ENCODE data around the gene KIF26B. TPM values are rescaled to one million over a fixed set of nuclear protein-coding genes. Genes with fewer than 3 reads are reported as not detected.

KIF26B gene
- total RNA-seq, 2 experiments from 2014 or later = not detected

DNA sequence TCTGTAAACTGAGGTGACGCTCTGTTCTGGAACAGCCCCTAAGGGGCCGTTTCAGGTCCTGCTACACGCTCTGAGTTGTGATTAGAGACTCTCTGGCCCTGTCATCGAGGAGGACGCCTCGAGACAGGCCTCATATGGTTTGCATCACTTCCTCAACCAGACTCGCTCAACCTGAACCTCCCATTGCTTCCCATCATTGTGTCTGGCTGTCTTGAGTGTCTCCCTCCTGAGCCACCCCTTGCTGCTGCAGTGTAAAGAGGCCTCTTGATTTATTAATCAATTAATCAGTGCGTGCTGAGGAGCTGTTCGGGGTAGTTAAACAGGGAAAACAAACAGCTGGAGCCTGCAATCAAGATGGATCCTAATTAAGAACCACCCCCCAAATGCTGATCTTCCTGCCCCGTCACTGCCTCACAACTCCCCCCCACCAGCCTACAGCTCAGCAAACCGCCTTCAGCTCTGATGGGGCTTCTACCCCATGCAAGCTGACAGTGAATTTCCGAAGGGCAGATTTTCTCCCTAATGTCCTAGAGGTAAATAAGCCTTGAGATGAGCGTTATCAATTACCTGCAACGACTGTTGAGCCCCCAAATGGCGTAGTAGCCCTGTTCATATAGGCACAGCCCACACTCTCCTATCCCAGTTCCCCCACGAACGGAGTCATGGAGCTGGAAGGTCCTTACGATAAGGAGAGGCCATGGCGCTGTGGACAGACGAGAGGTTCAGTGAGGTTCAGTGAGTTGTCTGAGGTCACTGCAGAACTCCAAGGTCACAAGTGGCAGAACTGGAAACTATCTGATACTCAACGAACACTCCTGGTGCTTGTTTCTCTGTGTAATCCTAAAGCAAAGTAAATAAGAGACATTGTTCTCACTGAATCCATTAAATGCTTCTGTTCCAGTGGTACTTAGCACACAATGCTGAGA lies 210.6 kb downstream of the KIF26B start:
- Mint-ChIP-seq H3K4me3 (no peak overlapping the region), H3K27ac (no peak overlapping the region), H3K36me3 (ENCODE audit: low read depth) (no peaks in the 10 kb centered on the region), H3K4me1 (no peaks in the 10 kb centered on the region), H3K9me3 (peaks cover 3% of the 10 kb centered on the region), H3K27me3 (no peaks in the 10 kb centered on the region)
- CTCF ChIA-PET = no interaction called here
- POLR2A ChIA-PET = no interaction called here
- DNase-seq = no peak

DNA sequence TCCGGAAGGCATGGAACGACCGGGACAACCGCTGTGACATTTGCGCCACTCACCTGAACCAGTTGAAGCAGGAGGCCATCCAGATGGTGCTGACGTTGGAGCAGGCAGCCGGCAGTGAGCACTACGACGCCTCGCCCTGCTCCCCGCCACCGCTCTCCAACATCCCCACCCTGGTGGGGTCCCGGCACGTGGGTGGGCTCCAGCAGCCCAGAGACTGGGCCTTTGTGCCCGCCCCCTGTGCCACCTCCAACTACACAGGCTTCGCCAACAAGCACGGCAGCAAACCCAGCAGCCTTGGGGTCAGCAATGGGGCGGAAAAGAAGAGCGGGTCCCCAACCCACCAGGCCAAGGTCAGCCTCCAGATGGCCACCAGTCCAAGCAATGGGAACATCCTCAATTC lies 212.1 kb downstream of the KIF26B start:
- H3K36me3 Mint-ChIP-seq (ENCODE audit: low read depth) = no peaks in the 10 kb centered on the region
- DNase-seq = no peak
- H3K27me3 Mint-ChIP-seq = no peaks in the 10 kb centered on the region
- no peak overlapping the region for H3K4me3 Mint-ChIP-seq
- no peak overlapping the region for H3K27ac Mint-ChIP-seq
- H3K4me1 Mint-ChIP-seq = no peaks in the 10 kb centered on the region
- ChIA-PET POLR2A (no interaction called here), CTCF (no interaction called here)
- H3K9me3 Mint-ChIP-seq = peaks cover under 1% of the 10 kb centered on the region

DNA sequence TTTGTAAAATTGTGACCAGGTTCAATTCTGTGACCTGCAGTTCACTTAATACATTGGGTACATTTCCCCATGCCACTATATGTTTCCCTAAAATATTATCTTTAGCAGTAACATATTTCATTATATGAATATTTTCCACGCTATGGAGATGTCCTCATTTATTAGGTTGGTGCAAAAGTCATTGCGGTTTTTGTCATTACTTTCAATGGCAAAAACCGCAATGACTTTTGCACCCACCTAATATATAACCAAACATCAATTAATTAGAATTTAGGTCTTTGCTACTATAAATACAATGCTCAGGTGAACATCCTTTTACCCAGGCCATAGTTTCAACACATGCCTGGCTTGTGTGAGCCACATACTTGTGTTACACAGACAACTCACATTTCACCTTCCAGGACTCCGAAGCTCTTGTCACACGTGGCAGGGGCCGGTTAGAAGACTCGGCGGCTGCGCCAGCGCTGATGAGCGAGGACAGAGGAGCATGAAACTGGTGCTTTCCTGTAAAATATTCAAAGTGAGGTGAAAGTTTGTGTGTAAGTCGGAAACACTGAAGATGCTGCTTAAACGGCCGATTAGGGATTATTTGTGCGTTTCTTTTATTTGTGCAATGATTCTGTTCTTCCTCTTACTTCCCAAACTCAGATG lies 215.5 kb downstream of the KIF26B start:
- H3K4me3 Mint-ChIP-seq = no peak overlapping the region
- no peaks in the 10 kb centered on the region for H3K27me3 Mint-ChIP-seq
- no peak overlapping the region for H3K27ac Mint-ChIP-seq
- CTCF ChIA-PET = no interaction called here
- no peaks in the 10 kb centered on the region for H3K4me1 Mint-ChIP-seq
- POLR2A ChIA-PET = no interaction called here
- H3K36me3 Mint-ChIP-seq (ENCODE audit: low read depth) = no peaks in the 10 kb centered on the region
- DNase-seq = no peak
- no peaks in the 10 kb centered on the region for H3K9me3 Mint-ChIP-seq

DNA sequence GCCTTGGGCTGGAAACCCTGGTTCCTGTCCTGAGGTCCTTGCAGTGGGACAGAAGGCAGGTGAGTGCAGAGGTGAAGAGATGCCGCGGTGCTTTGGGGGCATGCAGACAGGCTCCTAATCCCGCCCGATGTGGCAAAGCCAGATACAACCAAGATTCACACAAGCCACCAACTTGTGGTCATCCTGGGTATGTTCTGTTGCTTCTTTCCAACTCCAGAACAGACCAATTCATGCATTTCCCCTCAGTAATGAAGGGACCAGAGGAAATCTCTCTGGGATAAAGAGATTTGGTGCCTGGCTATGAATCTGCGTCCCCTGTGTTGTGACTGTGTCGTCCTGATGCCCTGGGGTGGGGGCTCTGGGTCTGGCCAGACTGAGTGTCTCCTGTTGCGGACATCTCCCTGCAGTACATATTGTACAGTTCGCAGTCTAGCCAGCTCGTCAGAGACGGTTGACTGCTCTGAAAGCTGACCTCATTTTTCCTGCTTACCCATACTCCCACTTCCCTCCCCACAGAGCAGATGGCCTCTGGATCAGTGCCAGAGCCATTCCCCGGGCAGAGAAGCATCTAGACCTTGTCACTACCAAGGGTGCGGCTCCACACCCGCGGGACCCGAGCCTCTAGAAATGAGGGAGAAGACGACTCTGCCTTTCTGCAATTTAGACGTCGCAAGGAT lies 216.3 kb downstream of the KIF26B start:
- Mint-ChIP-seq H3K27me3 (no peaks in the 10 kb centered on the region), H3K4me1 (no peaks in the 10 kb centered on the region), H3K36me3 (ENCODE audit: low read depth) (no peaks in the 10 kb centered on the region), H3K4me3 (no peak overlapping the region), H3K27ac (no peak overlapping the region), H3K9me3 (no peaks in the 10 kb centered on the region)
- POLR2A ChIA-PET = no interaction called here
- no peak for DNase-seq
- CTCF ChIA-PET = no interaction called here

DNA sequence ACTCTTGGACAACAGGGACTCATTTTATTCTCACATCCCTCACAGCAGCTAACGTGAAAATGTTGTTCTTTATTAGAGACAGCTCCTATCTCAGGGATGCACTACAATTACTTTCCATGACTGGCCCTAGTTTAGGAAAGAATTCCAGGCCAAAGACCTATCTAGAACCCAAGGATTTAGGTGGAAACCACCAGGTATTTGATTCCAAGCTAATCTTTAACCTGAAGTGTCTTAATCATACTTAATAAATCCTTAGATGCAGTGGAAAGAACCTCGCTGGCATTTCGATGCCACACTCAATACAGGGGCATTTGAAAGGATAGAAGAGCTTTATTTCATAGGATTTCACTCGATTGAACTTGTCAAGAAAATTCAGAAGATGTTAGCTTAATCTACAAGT lies 218.3 kb downstream of the KIF26B start:
- ChIA-PET POLR2A (no interaction called here), CTCF (no interaction called here)
- peaks cover 10% of the 10 kb centered on the region for H3K4me1 Mint-ChIP-seq
- no peaks in the 10 kb centered on the region for H3K9me3 Mint-ChIP-seq
- DNase-seq = no peak
- no peaks in the 10 kb centered on the region for H3K36me3 Mint-ChIP-seq (ENCODE audit: low read depth)
- no peak overlapping the region for H3K27ac Mint-ChIP-seq
- no peak overlapping the region for H3K4me3 Mint-ChIP-seq
- no peaks in the 10 kb centered on the region for H3K27me3 Mint-ChIP-seq

DNA sequence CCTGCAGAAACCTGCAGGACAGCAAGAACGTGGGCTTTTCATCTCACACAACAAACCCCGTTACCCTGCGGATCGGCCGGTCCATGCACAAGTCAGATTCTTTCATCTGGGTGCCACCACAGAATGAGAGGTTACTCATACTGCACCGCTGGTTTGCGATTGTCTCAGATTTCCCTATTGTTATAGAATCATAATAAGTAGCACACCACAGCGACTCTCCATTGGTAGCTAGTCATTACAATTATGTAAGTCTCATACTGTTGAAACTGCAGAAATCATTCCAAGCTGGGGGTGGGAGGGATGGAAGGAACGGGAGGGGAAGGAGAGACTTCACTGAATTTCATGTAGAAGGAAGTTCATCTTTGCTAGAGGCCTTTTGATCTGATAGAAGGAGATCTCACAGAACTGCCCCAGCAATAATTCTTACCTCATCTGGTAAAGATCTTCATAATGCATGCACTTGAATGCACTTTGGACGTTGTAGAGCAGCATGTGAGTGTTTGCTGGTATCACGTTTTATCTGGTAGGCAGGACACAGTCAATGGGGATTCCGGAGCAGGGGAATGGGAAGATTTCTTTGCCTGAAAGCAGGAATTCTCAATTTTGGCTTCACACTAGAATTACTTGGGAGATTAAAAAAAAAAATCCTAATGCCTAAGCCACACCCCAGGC lies 221.1 kb downstream of the KIF26B start:
- H3K27me3 Mint-ChIP-seq = no peaks in the 10 kb centered on the region
- no peak overlapping the region for H3K27ac Mint-ChIP-seq
- H3K36me3 Mint-ChIP-seq (ENCODE audit: low read depth) = no peaks in the 10 kb centered on the region
- no peak overlapping the region for H3K4me3 Mint-ChIP-seq
- CTCF ChIA-PET = no interaction called here
- H3K9me3 Mint-ChIP-seq = no peaks in the 10 kb centered on the region
- DNase-seq = no peak
- peaks cover 21% of the 10 kb centered on the region for H3K4me1 Mint-ChIP-seq
- POLR2A ChIA-PET = no interaction called here

DNA sequence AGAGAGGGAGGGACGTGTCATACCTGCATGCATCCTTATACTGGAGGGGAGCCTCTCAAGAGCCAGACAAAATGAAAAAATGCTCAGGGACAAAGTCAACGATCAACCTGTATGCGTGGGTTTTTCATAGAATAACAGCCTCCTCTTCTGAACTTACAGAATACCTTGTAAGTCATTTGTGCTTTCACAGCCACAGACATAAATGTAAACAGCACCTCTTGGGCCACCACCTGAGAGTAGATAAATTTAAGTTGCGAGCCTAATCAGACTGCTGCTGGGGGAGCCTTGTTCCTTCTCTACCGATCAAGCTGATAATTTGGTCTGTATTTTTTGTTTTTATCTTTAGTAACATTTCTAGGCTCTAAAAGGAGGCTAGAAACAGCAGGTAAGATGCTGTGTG lies 223.1 kb downstream of the KIF26B start:
- Mint-ChIP-seq H3K4me3 (no peak overlapping the region), H3K27ac (peak overlapping the region; percentile 22), H3K36me3 (ENCODE audit: low read depth) (no peaks in the 10 kb centered on the region), H3K4me1 (peaks cover 21% of the 10 kb centered on the region), H3K9me3 (no peaks in the 10 kb centered on the region), H3K27me3 (no peaks in the 10 kb centered on the region)
- ChIA-PET CTCF (no interaction called here), POLR2A (no interaction called here)
- no peak for DNase-seq

DNA sequence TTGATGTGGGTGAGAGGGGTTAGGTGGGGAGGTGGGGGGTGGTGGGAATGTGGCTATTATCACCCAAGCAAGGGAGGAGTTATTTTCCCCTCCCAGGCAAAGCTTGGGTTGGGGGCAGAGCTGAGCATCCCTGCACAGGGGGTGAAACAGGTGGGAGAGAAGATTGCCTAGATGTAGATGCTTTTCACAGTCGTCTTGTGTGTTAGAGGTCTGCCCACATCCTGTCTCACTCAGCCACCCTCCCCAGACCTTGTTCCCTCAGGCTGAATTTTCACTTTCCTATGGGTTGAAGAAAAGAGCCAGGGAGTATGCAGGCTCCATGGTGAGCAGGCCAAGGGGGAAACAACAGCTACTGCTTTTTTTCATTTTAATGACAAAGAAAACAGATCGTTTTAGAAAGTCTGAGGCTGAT lies 223.5 kb downstream of the KIF26B start:
- POLR2A ChIA-PET = no interaction called here

DNA sequence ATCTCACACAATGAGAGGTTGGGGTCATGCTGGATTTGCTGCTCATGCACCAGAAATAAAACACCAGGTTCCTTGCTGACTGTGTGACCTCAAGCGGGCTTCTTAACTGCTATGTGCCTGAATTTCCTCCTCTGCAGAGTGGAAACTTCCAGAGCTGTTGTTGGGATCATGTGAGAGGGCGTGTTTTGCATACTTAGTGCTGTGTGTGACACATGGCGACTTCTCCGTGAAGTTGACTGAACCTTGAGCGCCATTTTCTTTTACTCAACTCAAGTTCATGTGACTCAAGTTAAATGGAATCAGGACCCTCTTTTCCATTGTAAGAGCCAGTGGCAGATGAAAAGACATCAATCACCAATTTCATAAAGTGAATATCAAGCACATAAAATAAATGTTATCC lies 224.0 kb downstream of the KIF26B start:
- CTCF ChIA-PET = no interaction called here
- Mint-ChIP-seq H3K9me3 (no peaks in the 10 kb centered on the region), H3K27ac (peak overlapping the region; percentile 71), H3K4me3 (no peak overlapping the region), H3K4me1 (peaks cover 21% of the 10 kb centered on the region), H3K27me3 (no peaks in the 10 kb centered on the region), H3K36me3 (ENCODE audit: low read depth) (no peaks in the 10 kb centered on the region)
- POLR2A ChIA-PET = no interaction called here
- no peak for DNase-seq

More for the DNA sequence above, 223.5 kb downstream of the KIF26B start:
- Mint-ChIP-seq H3K4me3 (no peak overlapping the region), H3K4me1 (peaks cover 21% of the 10 kb centered on the region), H3K9me3 (no peaks in the 10 kb centered on the region), H3K27ac (peak overlapping the region; percentile 71), H3K27me3 (no peaks in the 10 kb centered on the region), H3K36me3 (ENCODE audit: low read depth) (no peaks in the 10 kb centered on the region)
- CTCF ChIA-PET = no interaction called here
- DNase-seq = peak; percentile 33

DNA sequence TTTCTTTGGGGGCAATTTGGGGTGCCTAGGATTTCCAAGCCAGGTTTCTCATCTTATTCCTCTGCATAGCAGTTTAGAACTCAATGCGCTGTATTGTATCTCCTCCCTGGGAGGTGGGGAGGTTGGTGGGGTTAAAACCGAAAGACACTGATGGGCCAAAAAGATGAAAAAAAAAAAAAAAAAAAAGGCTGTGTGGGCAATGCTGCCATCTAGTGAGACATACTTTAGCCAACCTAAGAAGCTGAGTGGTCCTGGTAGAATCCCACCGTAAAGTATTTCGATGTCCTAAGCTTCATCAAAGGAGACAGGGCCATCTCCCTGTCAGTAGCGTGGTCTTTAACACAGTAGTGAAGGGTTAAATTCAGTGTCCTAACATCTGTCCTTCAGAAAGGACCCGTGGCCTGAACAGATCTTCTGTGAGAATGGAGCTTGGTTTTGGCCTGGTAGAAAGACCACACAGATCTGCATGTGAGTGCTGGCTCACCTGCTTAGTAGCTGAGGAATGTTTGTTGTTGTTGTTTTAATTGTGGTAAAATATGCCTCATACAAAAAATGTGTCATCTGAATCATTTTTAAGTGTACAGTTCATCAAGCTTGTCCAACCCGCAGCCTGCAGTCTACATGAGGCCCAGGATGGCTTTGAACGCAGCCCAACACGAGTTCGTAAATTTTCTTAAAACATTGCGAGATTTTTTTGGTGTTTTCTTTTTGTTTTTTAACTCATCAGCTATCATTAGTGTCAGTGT lies 226.2 kb downstream of the KIF26B start:
- POLR2A ChIA-PET = no interaction called here
- Mint-ChIP-seq H3K9me3 (no peaks in the 10 kb centered on the region), H3K36me3 (ENCODE audit: low read depth) (no peaks in the 10 kb centered on the region), H3K4me1 (peaks cover 21% of the 10 kb centered on the region), H3K27ac (no peak overlapping the region), H3K27me3 (peaks cover 3% of the 10 kb centered on the region), H3K4me3 (no peak overlapping the region)
- no peak for DNase-seq
- CTCF ChIA-PET = interaction anchor here (1.1 kb wide), 1 partner anchor 102 kb away, joined by 3 read pairs; no protein-coding TSS in a partner anchor

DNA sequence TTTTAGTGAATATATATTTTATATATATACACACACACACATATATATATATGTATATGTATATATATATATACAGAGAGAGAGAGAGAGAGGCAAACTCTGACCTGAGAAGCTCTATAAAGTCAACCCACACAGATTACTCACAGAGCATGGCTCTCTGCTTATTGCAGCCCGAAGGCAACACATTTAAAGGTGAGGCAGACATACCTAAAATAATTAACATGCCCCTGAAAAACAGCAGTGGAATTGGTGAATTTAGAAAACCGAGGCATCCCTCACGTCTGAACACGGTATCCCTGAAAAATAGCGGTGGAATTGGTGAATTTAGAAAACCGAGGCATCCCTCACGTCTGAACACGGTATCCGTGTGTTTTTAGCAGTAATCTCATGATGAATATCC lies 228.2 kb downstream of the KIF26B start:
- ChIA-PET CTCF (no interaction called here), POLR2A (no interaction called here)
- no peaks in the 10 kb centered on the region for H3K36me3 Mint-ChIP-seq (ENCODE audit: low read depth)
- H3K9me3 Mint-ChIP-seq = no peaks in the 10 kb centered on the region
- H3K27ac Mint-ChIP-seq = no peak overlapping the region
- peaks cover 3% of the 10 kb centered on the region for H3K27me3 Mint-ChIP-seq
- no peak overlapping the region for H3K4me3 Mint-ChIP-seq
- no peak for DNase-seq
- peaks cover 12% of the 10 kb centered on the region for H3K4me1 Mint-ChIP-seq

DNA sequence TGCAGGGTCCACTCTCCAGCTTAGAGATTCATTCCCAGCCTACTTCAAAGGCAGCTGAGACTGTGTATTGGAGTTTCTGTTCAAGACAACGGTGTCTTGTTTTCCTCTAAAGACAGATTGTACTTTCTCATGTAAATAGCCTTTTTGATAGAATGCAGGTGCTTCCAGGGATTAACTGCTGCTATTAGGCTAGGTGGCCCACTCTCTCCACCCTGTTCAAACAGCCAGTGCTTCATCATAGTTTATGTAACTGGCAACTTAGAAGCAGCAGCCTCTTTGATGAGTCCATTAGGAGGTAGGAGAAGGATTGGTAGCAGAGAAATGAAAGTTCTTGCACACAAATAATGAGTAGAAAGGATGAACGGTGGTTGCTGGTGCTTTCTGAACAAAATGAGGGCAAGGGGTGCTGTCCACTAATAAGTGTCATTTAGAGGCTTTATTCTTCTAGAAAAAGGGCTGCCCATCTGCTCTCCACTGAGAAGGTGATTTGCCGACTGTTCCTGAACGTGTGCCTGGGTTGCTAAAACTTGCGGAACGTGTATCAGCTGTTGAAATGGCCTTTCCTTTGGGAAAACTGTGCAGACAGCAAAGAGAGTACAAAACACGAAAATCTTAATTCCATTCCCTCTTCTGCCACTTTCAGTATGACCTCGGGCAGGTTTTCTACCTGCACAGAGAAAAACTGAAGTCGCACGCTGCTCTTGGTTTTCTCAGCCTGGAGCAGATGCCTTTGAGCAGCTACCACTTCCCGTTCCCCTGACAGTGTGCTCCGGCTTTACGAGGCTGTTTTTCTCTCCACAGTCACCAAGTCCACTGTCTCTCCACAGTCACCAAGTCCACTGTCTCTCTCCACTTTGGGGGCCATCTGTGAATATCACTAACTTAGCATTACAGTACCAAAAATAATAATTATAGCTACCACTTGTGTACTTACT lies 228.9 kb downstream of the KIF26B start:
- no peak for DNase-seq
- H3K27ac Mint-ChIP-seq = no peak overlapping the region
- POLR2A ChIA-PET = no interaction called here

More for the DNA sequence above, 228.9 kb downstream of the KIF26B start:
- Mint-ChIP-seq H3K27me3 (peaks cover 3% of the 10 kb centered on the region), H3K4me3 (no peak overlapping the region), H3K36me3 (ENCODE audit: low read depth) (no peaks in the 10 kb centered on the region), H3K9me3 (no peaks in the 10 kb centered on the region), H3K4me1 (peaks cover 5% of the 10 kb centered on the region)
- CTCF ChIA-PET = no interaction called here

Data from activated CD4-positive, alpha-beta T cell treated with anti-CD3 and anti-CD28 coated beads, Interleukin-2, amount 10 ng/mL, durations not matched to agents 7 days and 5 days (primary cell).